Measurements from ENCODE around the gene PPM1N.

GRCh38 chr19:45511074-45511473, 12.8 kb downstream of the PPM1N start:
- TF ChIP-seq CTCF (IDR thresholded peaks at IDR 0.05), result no peak
- TF ChIP-seq EP300 (IDR thresholded peaks at IDR 0.05), result no peak
- TF ChIP-seq POLR2A (IDR thresholded peaks at IDR 0.05), result no peak

All from stomach (tissue), 4 donors.